Measurements from ENCODE around the gene MAP1LC3C.

DNA sequence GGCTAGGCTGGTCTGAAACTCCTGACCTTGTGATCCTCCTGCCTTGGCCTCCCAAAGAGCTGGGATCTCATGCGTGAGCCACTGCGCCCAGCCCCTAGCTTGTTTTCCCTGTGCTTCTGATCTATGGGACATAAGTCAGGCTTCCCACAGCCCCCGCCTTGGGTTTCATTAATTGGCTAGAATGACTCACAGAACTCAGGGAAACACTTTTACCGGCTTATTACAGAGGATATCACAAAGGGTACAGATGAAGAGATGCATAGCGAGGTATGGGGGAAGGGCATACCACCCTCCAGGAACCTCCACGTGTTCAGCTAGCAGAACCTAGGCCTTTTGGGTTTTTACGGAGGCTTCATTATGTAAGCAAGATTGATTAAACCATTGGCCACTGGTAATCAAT is 1.5 kb upstream of the MAP1LC3C start:
- TF ChIP-seq, protein P1, sequence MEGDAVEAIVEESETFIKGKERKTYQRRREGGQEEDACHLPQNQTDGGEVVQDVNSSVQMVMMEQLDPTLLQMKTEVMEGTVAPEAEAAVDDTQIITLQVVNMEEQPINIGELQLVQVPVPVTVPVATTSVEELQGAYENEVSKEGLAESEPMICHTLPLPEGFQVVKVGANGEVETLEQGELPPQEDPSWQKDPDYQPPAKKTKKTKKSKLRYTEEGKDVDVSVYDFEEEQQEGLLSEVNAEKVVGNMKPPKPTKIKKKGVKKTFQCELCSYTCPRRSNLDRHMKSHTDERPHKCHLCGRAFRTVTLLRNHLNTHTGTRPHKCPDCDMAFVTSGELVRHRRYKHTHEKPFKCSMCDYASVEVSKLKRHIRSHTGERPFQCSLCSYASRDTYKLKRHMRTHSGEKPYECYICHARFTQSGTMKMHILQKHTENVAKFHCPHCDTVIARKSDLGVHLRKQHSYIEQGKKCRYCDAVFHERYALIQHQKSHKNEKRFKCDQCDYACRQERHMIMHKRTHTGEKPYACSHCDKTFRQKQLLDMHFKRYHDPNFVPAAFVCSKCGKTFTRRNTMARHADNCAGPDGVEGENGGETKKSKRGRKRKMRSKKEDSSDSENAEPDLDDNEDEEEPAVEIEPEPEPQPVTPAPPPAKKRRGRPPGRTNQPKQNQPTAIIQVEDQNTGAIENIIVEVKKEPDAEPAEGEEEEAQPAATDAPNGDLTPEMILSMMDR (IDR thresholded peaks at IDR 0.05; ENCODE audit: low read length) = no peak
- no peak for TF ChIP-seq EZH2 (optimal IDR thresholded peaks at IDR 0.05; ENCODE audit: low read depth, low read length)

Data from MM.1S (cell line).